ENCODE results near the gene ASB1. TPM values are rescaled to one million over a fixed set of nuclear protein-coding genes. Genes with fewer than 3 reads are reported as not detected.
"Not testable (repeated sequence)": the region's sequence is repeated elsewhere in the genome, so short reads cannot be mapped to it uniquely, and the experiment has no call there.

ASB1 gene
- total RNA-seq, 2 experiments from 2014 or later = 29.9 to 33.7 TPM

GRCh38 chr2:238433941-238434845, 7.5 kb downstream of the ASB1 start:
- Mint-ChIP-seq H3K9me3 (no peaks in the 10 kb centered on the region), H3K36me3 (ENCODE audit: low read depth) (peaks cover 53% of the 10 kb centered on the region), H3K27ac (no peak overlapping the region), H3K4me3 (no peak overlapping the region), H3K27me3 (ENCODE audit: low read depth) (no peaks in the 10 kb centered on the region), H3K4me1 (ENCODE audit: low read depth) (peaks cover 46% of the 10 kb centered on the region)
- no peak for DNase-seq
- intact Hi-C loops (cut with micrococcal nuclease) = no loop called here
- CTCF ChIA-PET = no interaction called here

GRCh38 chr2:238434846-238435751, 8.4 kb downstream of the ASB1 start:
- H3K36me3 Mint-ChIP-seq (ENCODE audit: low read depth) = peaks cover 52% of the 10 kb centered on the region

GRCh38 chr2:238435752-238436096, 9.0 kb downstream of the ASB1 start:
- no peak for DNase-seq
- Mint-ChIP-seq H3K9me3 (no peaks in the 10 kb centered on the region), H3K4me1 (ENCODE audit: low read depth) (peaks cover 48% of the 10 kb centered on the region), H3K4me3 (no peak overlapping the region), H3K36me3 (ENCODE audit: low read depth) (peaks cover 52% of the 10 kb centered on the region), H3K27ac (no peak overlapping the region), H3K27me3 (ENCODE audit: low read depth) (no peaks in the 10 kb centered on the region)
- CTCF ChIA-PET = no interaction called here
- intact Hi-C loops (cut with micrococcal nuclease) = no loop called here

More at GRCh38 chr2:238434846-238435751, 8.4 kb downstream of the ASB1 start:
- no peak for DNase-seq
- no peaks in the 10 kb centered on the region for H3K27me3 Mint-ChIP-seq (ENCODE audit: low read depth)
- H3K9me3 Mint-ChIP-seq = no peaks in the 10 kb centered on the region
- peaks cover 48% of the 10 kb centered on the region for H3K4me1 Mint-ChIP-seq (ENCODE audit: low read depth)
- intact Hi-C loops (cut with micrococcal nuclease) = no loop called here
- no peak overlapping the region for H3K4me3 Mint-ChIP-seq
- no peak overlapping the region for H3K27ac Mint-ChIP-seq
- CTCF ChIA-PET = no interaction called here

GRCh38 chr2:238438856-238439849, 12.4 kb downstream of the ASB1 start:
- H3K4me1 Mint-ChIP-seq (ENCODE audit: low read depth) = peaks cover 48% of the 10 kb centered on the region
- DNase-seq = peak; percentile 85

GRCh38 chr2:238439917-238440316, 13.2 kb downstream of the ASB1 start:
- peak overlapping the region; percentile 22 for H3K27ac Mint-ChIP-seq
- H3K27me3 Mint-ChIP-seq (ENCODE audit: low read depth) = no peaks in the 10 kb centered on the region
- H3K4me3 Mint-ChIP-seq = no peak overlapping the region
- CTCF ChIA-PET = interaction anchor here (0.7 to 1.0 kb wide), 2 partner anchors 69 to 147 kb away, joined by 4 read pairs; no protein-coding TSS in a partner anchor
- peaks cover 57% of the 10 kb centered on the region for H3K36me3 Mint-ChIP-seq (ENCODE audit: low read depth)
- intact Hi-C loops (cut with micrococcal nuclease) = loop anchor here (1.0 kb wide), 2 partner anchors 13 to 442 kb away; no protein-coding TSS in a partner anchor
- H3K4me1 Mint-ChIP-seq (ENCODE audit: low read depth) = peaks cover 47% of the 10 kb centered on the region
- H3K9me3 Mint-ChIP-seq = no peaks in the 10 kb centered on the region
- no peak for DNase-seq

More at GRCh38 chr2:238438856-238439849, 12.4 kb downstream of the ASB1 start:
- H3K9me3 Mint-ChIP-seq = no peaks in the 10 kb centered on the region
- intact Hi-C loops (cut with micrococcal nuclease) = loop anchor here (1.0 kb wide), 2 partner anchors 12 to 441 kb away; no protein-coding TSS in a partner anchor
- peaks cover 59% of the 10 kb centered on the region for H3K36me3 Mint-ChIP-seq (ENCODE audit: low read depth)
- H3K27me3 Mint-ChIP-seq (ENCODE audit: low read depth) = no peaks in the 10 kb centered on the region
- H3K4me3 Mint-ChIP-seq = peak overlapping the region; percentile 11
- CTCF ChIA-PET = interaction anchor here (0.7 to 1.0 kb wide), 2 partner anchors 68 to 147 kb away, joined by 4 read pairs; no protein-coding TSS in a partner anchor
- peak overlapping the region; percentile 43 for H3K27ac Mint-ChIP-seq

- Mint-ChIP-seq H3K4me1 (ENCODE audit: low read depth) (peaks cover 47% of the 10 kb centered on the region), H3K36me3 (ENCODE audit: low read depth) (peaks cover 60% of the 10 kb centered on the region), H3K27ac (no peak overlapping the region), H3K4me3 (no peak overlapping the region), H3K27me3 (ENCODE audit: low read depth) (no peaks in the 10 kb centered on the region), H3K9me3 (no peaks in the 10 kb centered on the region)
- CTCF ChIA-PET = interaction anchor here (1.0 kb wide), 1 partner anchor 69 kb away, joined by 4 read pairs; no protein-coding TSS in a partner anchor
- intact Hi-C loops (cut with micrococcal nuclease) = no loop called here
- no peak for DNase-seq
Measured at GRCh38 chr2:238440331-238440730, 13.6 kb downstream of the ASB1 start.

GRCh38 chr2:238440767-238441166, 14.0 kb downstream of the ASB1 start:
- Mint-ChIP-seq H3K36me3 (ENCODE audit: low read depth) (peaks cover 62% of the 10 kb centered on the region), H3K9me3 (no peaks in the 10 kb centered on the region), H3K27ac (no peak overlapping the region), H3K4me3 (no peak overlapping the region), H3K4me1 (ENCODE audit: low read depth) (peaks cover 47% of the 10 kb centered on the region), H3K27me3 (ENCODE audit: low read depth) (no peaks in the 10 kb centered on the region)
- CTCF ChIA-PET = interaction anchor here (0.6 kb wide), 1 partner anchor 13 kb away, joined by 3 read pairs; no protein-coding TSS in a partner anchor
- DNase-seq = no peak
- intact Hi-C loops (cut with micrococcal nuclease) = no loop called here

GRCh38 chr2:238441262-238442114, 14.8 kb downstream of the ASB1 start:
- Mint-ChIP-seq H3K27ac (no peak overlapping the region), H3K4me1 (ENCODE audit: low read depth) (peaks cover 47% of the 10 kb centered on the region), H3K36me3 (ENCODE audit: low read depth) (peaks cover 64% of the 10 kb centered on the region), H3K4me3 (no peak overlapping the region), H3K9me3 (no peaks in the 10 kb centered on the region), H3K27me3 (ENCODE audit: low read depth) (no peaks in the 10 kb centered on the region)
- DNase-seq = no peak
- intact Hi-C loops (cut with micrococcal nuclease) = no loop called here
- CTCF ChIA-PET = interaction anchor here (0.6 to 0.7 kb wide), 2 partner anchors 14 to 106 kb away, joined by 3 to 4 read pairs; no protein-coding TSS in a partner anchor

- H3K4me3 Mint-ChIP-seq; H3K27me3 Mint-ChIP-seq (ENCODE audit: low read depth): not testable (repeated sequence)
- CTCF ChIA-PET = interaction anchor here (0.7 kb wide), 1 partner anchor 106 kb away, joined by 4 read pairs; no protein-coding TSS in a partner anchor
Measured at GRCh38 chr2:238442257-238442656, 15.5 kb downstream of the ASB1 start.

GRCh38 chr2:238444242-238444641, 17.5 kb downstream of the ASB1 start:
- H3K4me1 Mint-ChIP-seq (ENCODE audit: low read depth) = peaks cover 32% of the 10 kb centered on the region
- DNase-seq = no peak
- H3K27me3 Mint-ChIP-seq (ENCODE audit: low read depth) = no peaks in the 10 kb centered on the region
- no peaks in the 10 kb centered on the region for H3K9me3 Mint-ChIP-seq
- CTCF ChIA-PET = interaction anchor here (1.2 kb wide), 1 partner anchor 17 kb away, joined by 4 read pairs; no protein-coding TSS in a partner anchor
- peaks cover 59% of the 10 kb centered on the region for H3K36me3 Mint-ChIP-seq (ENCODE audit: low read depth)
- H3K27ac Mint-ChIP-seq = no peak overlapping the region
- H3K4me3 Mint-ChIP-seq = no peak overlapping the region
- intact Hi-C loops (cut with micrococcal nuclease) = no loop called here

More at GRCh38 chr2:238442257-238442656, 15.5 kb downstream of the ASB1 start:
- intact Hi-C loops (cut with micrococcal nuclease); H3K27ac Mint-ChIP-seq; H3K9me3 Mint-ChIP-seq; DNase-seq: not testable (repeated sequence)
- H3K36me3 Mint-ChIP-seq (ENCODE audit: low read depth) = peaks cover 64% of the 10 kb centered on the region
- H3K4me1 Mint-ChIP-seq (ENCODE audit: low read depth) = peaks cover 42% of the 10 kb centered on the region
